GM23338 (cell line): ENCODE data around the gene SIRPB1. TPM values are rescaled to one million over a fixed set of nuclear protein-coding genes. Genes with fewer than 3 reads are reported as not detected.

Experiments used
- ATAC-seq: fragments of 200-7000 bp; cut with Tn5 transposase; 3 replicates; pipeline ENCODE4 v1.9.1; 2020
- DNase-seq: peaks from one replicate; pipeline ENCODE4 v3.0.0-alpha.2; 2015; ENCODE audit warnings: low spot score
- H2AFZ ChIP-seq: fragments of 200-600 bp; sonication (generic); 2 replicates; pipeline ENCODE4 v1.8.0; 2016; ENCODE audit warnings: antibody characterized with exemption, mild to moderate bottlenecking, moderate library complexity
- H3F3A ChIP-seq: fragments of 200-600 bp; sonication (generic); replicated peaks from 2 replicates; pipeline ENCODE4 v1.8.0; 2017; ENCODE audit warnings: antibody characterized with exemption, mixed run types, low read depth
- H3K27ac ChIP-seq: fragments of 200-600 bp; sonication (generic); 2 replicates; pipeline ENCODE4 v1.6.1; 2016; ENCODE audit warnings: low read depth
- H3K27me3 ChIP-seq: fragments of 200-600 bp; sonication (generic); 2 replicates; pipeline ENCODE4 v1.8.0; 2016; ENCODE audit warnings: mild to moderate bottlenecking, mixed run types, moderate library complexity; ENCODE audit not compliant: insufficient read depth
- H3K36me3 ChIP-seq: fragments of 200-600 bp; sonication (generic); 2 replicates; pipeline ENCODE4 v1.8.0; 2016; ENCODE audit warnings: mild to moderate bottlenecking; ENCODE audit not compliant: insufficient read depth
- H3K4me1 ChIP-seq: fragments of 200-600 bp; sonication (generic); 2 replicates; pipeline ENCODE4 v1.8.0; 2016; ENCODE audit warnings: mild to moderate bottlenecking, moderate library complexity; ENCODE audit not compliant: insufficient read depth
- H3K4me2 ChIP-seq: fragments of 200-600 bp; sonication (generic); 2 replicates; pipeline ENCODE4 v1.7.1; 2017; ENCODE audit warnings: mixed run types
- H3K4me3 ChIP-seq: fragments of 200-600 bp; sonication (generic); 2 replicates; pipeline ENCODE4 v1.6.1; 2016; ENCODE audit warnings: mixed run types
- H3K79me2 ChIP-seq: fragments of 200-600 bp; sonication (generic); replicated peaks from 2 replicates; pipeline ENCODE4 v1.8.0; 2017; ENCODE audit warnings: mild to moderate bottlenecking; ENCODE audit not compliant: insufficient read depth
- H3K9me2 ChIP-seq: fragments of 200-600 bp; sonication (generic); 2 replicates; pipeline ENCODE4 v1.8.0; 2017; ENCODE audit not compliant: insufficient read depth
- H4K20me1 ChIP-seq: fragments of 200-600 bp; sonication (generic); replicated peaks from 2 replicates; pipeline ENCODE4 v1.8.0; 2017; ENCODE audit warnings: mild to moderate bottlenecking; ENCODE audit not compliant: insufficient read depth
- H3K27ac Mint-ChIP-seq: 2 replicates; pipeline ENCODE4 v1.8.0; 2020; ENCODE audit warnings: inconsistent platforms, mild to moderate bottlenecking, moderate library complexity, mixed read lengths
- H3K27me3 Mint-ChIP-seq: 3 replicates; pipeline ENCODE4 v1.8.0; 2022; ENCODE audit warnings: low read depth, mild to moderate bottlenecking, moderate library complexity, mixed read lengths, inconsistent platforms; ENCODE audit not compliant: insufficient read depth, poor library complexity
- H3K36me3 Mint-ChIP-seq: 3 replicates; pipeline ENCODE4 v1.8.0; 2021; ENCODE audit warnings: low read depth, mild to moderate bottlenecking, inconsistent platforms, moderate library complexity, mixed read lengths
- H3K4me1 Mint-ChIP-seq: 3 replicates; pipeline ENCODE4 v1.8.0; 2020; ENCODE audit warnings: mild to moderate bottlenecking, inconsistent platforms, mixed read lengths
- H3K4me3 Mint-ChIP-seq: 3 replicates; pipeline ENCODE4 v1.8.0; 2021; ENCODE audit warnings: moderate library complexity, mild to moderate bottlenecking, inconsistent platforms, mixed read lengths
- H3K9me3 Mint-ChIP-seq: 3 replicates; pipeline ENCODE4 v1.8.0; 2020; ENCODE audit warnings: moderate library complexity, mild to moderate bottlenecking, inconsistent platforms, mixed read lengths
- CREB1 ChIP-seq: fragments of 250-450 bp; sonication (Bioruptor Pico); IDR thresholded peaks from 2 replicates; pipeline ENCODE4 v1.5.0; 2020; ENCODE audit warnings: low read depth, mild to moderate bottlenecking, moderate library complexity
- CTCF ChIP-seq, 2 experiments: fragments of 200-600 bp in 1 of 2; sonication (generic) in 1 of 2; conservative IDR thresholded peaks; 2 replicates each; pipeline versions ENCODE4 v1.5.1 to v1.6.1; 2016 to 2017; ENCODE audit warnings: antibody characterized with exemption in 2 of 2, low read depth in 2 of 2, mild to moderate bottlenecking in 2 of 2, moderate library complexity in 1 of 2
- ETS1 ChIP-seq: IDR thresholded peaks from 2 replicates; pipeline ENCODE4 v1.6.1; 2016; ENCODE audit warnings: antibody characterized with exemption
- EZH2 ChIP-seq: fragments of 200-600 bp; sonication (generic); IDR thresholded peaks from one replicate; pipeline ENCODE4 v1.8.0; 2017; ENCODE audit warnings: antibody characterized with exemption, mild to moderate bottlenecking, low read depth; ENCODE audit not compliant: unreplicated experiment
- EZH2phosphoT487 ChIP-seq: fragments of 200-600 bp; sonication (generic); IDR thresholded peaks from one replicate; pipeline ENCODE4 v1.8.1; 2018; ENCODE audit warnings: antibody characterized with exemption; ENCODE audit not compliant: unreplicated experiment
- JUNB ChIP-seq: IDR thresholded peaks from one replicate; pipeline ENCODE4 v1.6.1; 2016; ENCODE audit warnings: antibody characterized with exemption; ENCODE audit not compliant: unreplicated experiment
- NANOG ChIP-seq: IDR thresholded peaks from 2 replicates; pipeline ENCODE4 v1.6.1; 2016; ENCODE audit warnings: antibody characterized with exemption, borderline replicate concordance
- POLR2AphosphoS5 ChIP-seq: IDR thresholded peaks from 2 replicates; pipeline ENCODE4 v1.6.1; 2016; ENCODE audit warnings: antibody characterized with exemption, low read depth
- REST ChIP-seq: IDR thresholded peaks from one replicate; pipeline ENCODE4 v1.6.1; 2018; ENCODE audit warnings: antibody characterized with exemption; ENCODE audit not compliant: unreplicated experiment
- STAT1 ChIP-seq: IDR thresholded peaks from one replicate; pipeline ENCODE4 v1.6.1; 2016; ENCODE audit warnings: antibody characterized with exemption; ENCODE audit not compliant: unreplicated experiment
- ZNF114 ChIP-seq: fragments of 250-450 bp; sonication (Bioruptor Pico); IDR thresholded peaks from 2 replicates; pipeline ENCODE4 v1.5.0; 2020; ENCODE audit warnings: mild to moderate bottlenecking, moderate library complexity
- ZNF331 ChIP-seq: fragments of 250-450 bp; sonication (Bioruptor Pico); IDR thresholded peaks from 2 replicates; pipeline ENCODE4 v1.5.0; 2020; ENCODE audit warnings: low read depth, mild to moderate bottlenecking, moderate library complexity
- ZNF462 ChIP-seq: fragments of 250-450 bp; sonication (Bioruptor Pico); IDR thresholded peaks from 2 replicates; pipeline ENCODE4 v1.5.0; 2020; ENCODE audit warnings: mild to moderate bottlenecking, moderate library complexity
- polyA plus RNA-seq: library from polyadenylated mRNA; unstranded; fragments of >200 nt; fragmentation: Nextera tagmentation; extraction: Ambion mirVana; gene quantifications from 2 replicates; pipeline ENCODE4 v1.2.1, GENCODE V29; 2016
- total RNA-seq: library from RNA; depleted of rRNA; stranded (reverse); fragments of >200 nt; shearing (Covaris generic); gene quantifications from 2 replicates; pipeline ENCODE4 v1.2.3, GENCODE V29; 2014

Gene SIRPB1
- total and polyA plus RNA-seq, 2 experiments from 2014 or later, result not detected

- no peak overlapping the region for H3K27ac ChIP-seq
- H3K36me3 Mint-ChIP-seq, result no peaks in the 10 kb centered on the region
- H3K4me3 Mint-ChIP-seq, result no peak overlapping the region
- no peak overlapping the region for H3K27ac Mint-ChIP-seq
- H3K79me2 ChIP-seq, result no peaks in the 10 kb centered on the region
- no peaks in the 10 kb centered on the region for H3K27me3 ChIP-seq
- no peaks in the 10 kb centered on the region for H3K36me3 ChIP-seq
- no peaks in the 10 kb centered on the region for H3K4me1 Mint-ChIP-seq
- H3K9me2 ChIP-seq, result no peaks in the 10 kb centered on the region
- no peak overlapping the region for H2AFZ ChIP-seq
- no peak for TF ChIP-seq CTCF (conservative IDR thresholded peaks at IDR 0.05; ENCODE audit: low read depth in 2 of 2)
- TF ChIP-seq NANOG, result no peak
- no peak for TF ChIP-seq EZH2phosphoT487
- TF ChIP-seq EZH2, result no peak
- TF ChIP-seq JUNB, result no peak
- no peak for TF ChIP-seq POLR2AphosphoS5
- no peak for TF ChIP-seq CREB1 (CRISPR knock-in tag)
- no peak for TF ChIP-seq ETS1
- TF ChIP-seq REST, result no peak
- no peak for TF ChIP-seq ZNF331 (CRISPR knock-in tag)
- no peak for TF ChIP-seq ZNF114 (CRISPR knock-in tag)
- no peak for TF ChIP-seq STAT1
- no peak for TF ChIP-seq ZNF462 (CRISPR knock-in tag)
- no peak for DNase-seq
- no peaks in the 10 kb centered on the region for H3K9me3 Mint-ChIP-seq
- H4K20me1 ChIP-seq, result no peaks in the 10 kb centered on the region
- no peak for ATAC-seq
- no peaks in the 10 kb centered on the region for H3K4me1 ChIP-seq
- no peaks in the 10 kb centered on the region for H3F3A ChIP-seq
- H3K27me3 Mint-ChIP-seq, result no peaks in the 10 kb centered on the region
- no peak overlapping the region for H3K4me2 ChIP-seq
- no peak overlapping the region for H3K4me3 ChIP-seq
Measured at GRCh38 chr20:1600736-1601135, 19.1 kb downstream of the SIRPB1 start.
